H7 (cell line): ENCODE data around the gene EXOC6B. TPM values are rescaled to one million over a fixed set of nuclear protein-coding genes. Genes with fewer than 3 reads are reported as not detected.
"Not testable (repeated sequence)": the region's sequence is repeated elsewhere in the genome, so short reads cannot be mapped to it uniquely, and the experiment has no call there.

ENCODE experiments used
- DNase-seq: peaks from one replicate; pipeline ENCODE4 v3.0.0; 2012
- H3K27me3 ChIP-seq: 2 replicates; pipeline ENCODE4 v1.6.0; 2011; ENCODE audit warnings: mild to moderate bottlenecking, low read length; ENCODE audit not compliant: control insufficient read depth, insufficient read depth
- H3K36me3 ChIP-seq: replicated peaks from 2 replicates; pipeline ENCODE4 v1.5.1; 2011; ENCODE audit warnings: low read length; ENCODE audit not compliant: control insufficient read depth, insufficient read depth
- H3K4me3 ChIP-seq: 2 replicates; pipeline ENCODE4 v1.5.1; 2011; ENCODE audit warnings: low read depth, mild to moderate bottlenecking, control low read depth, low read length, moderate library complexity; ENCODE audit not compliant: insufficient read depth
- total RNA-seq: library from RNA; depleted of rRNA; stranded (reverse); fragments of >200 nt; shearing (Covaris generic); gene quantifications from 2 replicates; pipeline ENCODE4 v1.2.3, GENCODE V29; 2014

EXOC6B gene
- total RNA-seq, 1 experiment from 2014 or later = 20.5 TPM

DNA sequence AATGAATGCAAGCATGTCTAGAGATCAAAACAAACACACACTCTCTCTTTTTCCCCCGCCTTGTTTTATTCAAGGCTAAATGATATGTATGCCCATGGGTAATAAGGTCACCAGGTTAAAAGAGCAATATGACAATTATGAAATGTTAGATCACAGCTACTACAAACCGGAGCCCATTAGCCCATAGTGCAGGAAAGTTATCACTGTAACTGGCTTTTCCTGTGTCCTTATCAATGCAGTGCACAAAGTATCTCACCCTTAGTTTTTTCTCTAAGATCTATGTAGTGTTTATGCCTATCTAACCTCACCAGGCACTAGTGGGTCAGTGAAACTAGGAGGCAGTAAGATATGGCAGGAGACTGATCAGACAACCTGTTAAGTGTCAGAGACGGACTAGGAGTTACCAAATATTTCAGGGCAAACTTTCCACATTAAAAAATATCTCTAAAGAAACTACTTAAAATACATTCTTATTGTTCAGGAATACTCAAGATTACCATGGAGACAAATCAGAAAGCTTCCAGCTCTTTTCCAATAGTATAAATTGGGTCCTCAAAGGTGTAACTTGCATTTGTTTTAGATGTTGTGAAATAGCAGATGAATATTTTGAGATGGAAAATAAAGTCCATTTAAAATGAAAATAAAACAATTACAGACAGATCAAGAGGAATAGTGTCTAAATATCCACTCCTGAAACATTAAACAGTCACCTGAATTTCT, 282.2 kb downstream of the EXOC6B start:
- H3K36me3 ChIP-seq = no peaks in the 10 kb centered on the region
- no peak overlapping the region for H3K4me3 ChIP-seq
- H3K27me3 ChIP-seq = no peaks in the 10 kb centered on the region
- no peak for DNase-seq

DNA sequence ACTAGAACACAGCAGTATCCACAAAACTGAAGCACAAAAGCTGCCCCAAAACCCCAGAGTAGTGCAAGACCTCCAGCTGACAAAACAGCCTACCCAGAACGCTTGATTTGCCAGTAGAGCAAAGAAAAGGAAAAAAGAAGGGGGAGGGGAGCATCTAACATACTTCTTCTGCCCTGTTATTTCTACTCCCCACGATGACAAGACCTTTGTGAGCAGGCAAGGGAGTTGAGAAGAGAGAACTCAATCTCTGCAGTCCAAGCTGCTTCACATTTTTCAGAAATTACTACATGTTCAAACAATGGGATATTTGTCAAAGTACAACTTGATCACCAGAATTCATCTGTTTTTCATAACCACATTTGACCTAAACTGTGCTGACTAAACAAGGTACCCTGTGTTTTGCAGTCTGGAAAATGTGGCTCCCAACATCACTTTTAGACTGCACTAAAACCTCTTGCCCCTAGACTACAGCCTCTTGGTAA, 286.7 kb downstream of the EXOC6B start:
- Histone ChIP-seq H3K4me3 (no peak overlapping the region), H3K27me3 (no peaks in the 10 kb centered on the region), H3K36me3 (no peaks in the 10 kb centered on the region)
- peak; percentile 5 for DNase-seq

DNA sequence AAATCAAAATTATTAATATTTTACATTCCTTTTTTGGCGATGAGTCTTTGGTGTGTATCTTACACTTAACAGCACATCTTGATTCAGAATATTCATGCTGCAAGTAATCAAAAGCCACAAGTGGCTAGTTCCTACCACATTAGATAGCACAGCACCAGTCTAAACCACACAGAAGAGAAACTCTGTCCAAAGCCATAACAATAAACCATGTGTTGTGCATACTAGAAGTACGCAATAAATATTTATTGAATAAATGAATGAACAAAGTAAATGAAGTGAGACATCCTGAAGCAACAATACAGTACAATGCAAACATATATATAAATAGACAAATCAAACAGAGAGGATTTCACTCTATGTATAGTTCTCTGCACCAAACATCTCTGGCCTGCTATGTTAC, 287.3 kb downstream of the EXOC6B start:
- no peak for DNase-seq
- H3K27me3 ChIP-seq = no peaks in the 10 kb centered on the region
- no peaks in the 10 kb centered on the region for H3K36me3 ChIP-seq
- no peak overlapping the region for H3K4me3 ChIP-seq

DNA sequence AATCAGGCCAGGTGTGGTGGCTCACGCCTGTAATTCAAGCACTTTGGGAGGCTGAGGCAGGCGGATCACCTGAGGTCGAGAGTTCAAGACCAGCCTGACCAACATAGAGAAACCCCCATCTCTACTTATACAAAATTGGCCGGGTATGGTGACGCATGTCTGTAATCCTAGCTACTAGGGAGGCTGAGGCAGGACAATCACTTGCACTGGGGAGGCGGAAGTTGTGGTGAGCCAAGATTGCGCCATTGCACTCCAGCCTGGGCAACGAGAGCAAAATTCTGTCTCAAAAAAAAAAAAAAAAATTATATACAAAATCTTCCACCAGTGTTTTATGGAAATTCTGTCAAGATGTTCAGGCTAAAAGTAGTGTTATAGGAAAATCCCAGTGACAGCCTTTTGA, 290.2 kb downstream of the EXOC6B start:
- not testable (repeated sequence) for H3K4me3 ChIP-seq, H3K36me3 ChIP-seq, DNase-seq, H3K27me3 ChIP-seq

DNA sequence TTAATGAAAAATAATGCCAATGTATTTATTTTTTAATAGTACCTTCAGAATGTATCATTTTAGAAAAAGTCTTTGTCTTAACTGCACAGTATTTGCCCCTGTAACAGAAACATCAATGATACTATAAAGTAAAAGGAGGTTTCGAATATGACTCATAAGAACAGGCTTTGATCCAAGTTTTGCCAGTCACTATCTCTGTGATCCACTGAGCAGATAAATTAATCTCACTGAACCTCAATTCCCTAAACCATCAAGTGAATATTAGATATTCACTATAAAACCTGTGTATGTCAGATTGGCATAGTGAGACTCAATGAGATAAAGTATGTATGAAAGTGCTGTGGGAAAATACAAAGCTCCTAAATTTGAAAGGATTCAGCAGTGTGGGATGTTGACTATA, 292.1 kb downstream of the EXOC6B start:
- DNase-seq = no peak
- Histone ChIP-seq H3K36me3 (no peaks in the 10 kb centered on the region), H3K4me3 (no peak overlapping the region), H3K27me3 (no peaks in the 10 kb centered on the region)

DNA sequence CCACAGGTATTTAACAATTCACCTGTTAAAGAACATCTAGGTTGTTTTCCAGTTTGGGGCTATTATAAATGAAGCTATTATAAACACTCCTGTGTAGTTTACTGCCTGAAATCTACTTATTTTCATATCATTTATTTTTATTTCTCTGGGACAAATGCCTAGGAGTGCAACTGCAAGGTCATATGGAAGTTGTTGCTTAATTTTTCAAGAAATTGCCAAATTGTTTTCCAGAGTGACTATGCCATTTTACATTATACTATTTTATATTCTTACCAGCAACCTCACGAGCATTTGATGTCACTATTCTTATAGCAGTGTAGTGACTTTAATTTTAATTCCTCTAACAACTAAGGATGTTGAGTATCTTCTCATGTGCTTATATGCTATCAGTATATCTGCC, 298.4 kb downstream of the EXOC6B start:
- Histone ChIP-seq H3K4me3 (no peak overlapping the region), H3K36me3 (no peaks in the 10 kb centered on the region), H3K27me3 (no peaks in the 10 kb centered on the region)
- no peak for DNase-seq

DNA sequence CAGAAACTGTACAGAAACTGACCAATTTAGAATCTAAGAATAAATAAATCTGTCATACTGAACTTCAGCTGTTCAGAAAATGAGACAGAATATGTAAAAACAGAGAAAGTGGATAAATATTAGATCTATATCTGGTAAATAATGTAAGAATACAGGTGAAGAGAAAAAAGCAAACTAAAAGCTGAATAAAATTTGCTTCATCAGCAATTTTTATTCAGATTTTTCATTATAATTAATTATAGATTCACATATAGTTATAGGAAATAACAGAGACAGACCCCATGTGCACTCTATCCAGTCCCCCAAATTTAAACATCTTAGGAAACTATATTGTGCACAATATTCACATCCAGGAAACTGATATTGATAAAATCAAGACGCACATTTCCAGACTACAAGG, 299.2 kb downstream of the EXOC6B start:
- DNase-seq = no peak
- H3K36me3 ChIP-seq = no peaks in the 10 kb centered on the region
- H3K4me3 ChIP-seq = no peak overlapping the region

DNA sequence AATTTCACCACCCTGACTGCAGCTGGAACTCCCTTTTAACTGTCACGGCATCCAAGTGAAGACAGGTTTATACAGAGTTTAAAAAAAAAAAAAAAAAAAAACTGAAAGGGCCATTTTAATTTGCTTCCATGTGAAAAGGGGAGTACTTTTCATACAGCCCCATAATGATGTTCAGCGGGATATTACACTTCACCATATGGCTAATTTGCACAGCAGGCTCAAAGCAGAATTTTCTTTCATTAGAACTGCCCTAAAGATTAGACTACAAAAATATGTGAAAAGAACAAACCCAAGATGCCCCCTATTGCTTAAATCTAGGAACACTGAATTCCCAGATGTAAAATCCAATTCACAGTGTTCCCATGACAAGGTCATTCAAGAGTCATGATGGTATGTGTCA, 301.8 kb downstream of the EXOC6B start:
- no peak for DNase-seq
- H3K4me3 ChIP-seq = no peak overlapping the region
- no peaks in the 10 kb centered on the region for H3K27me3 ChIP-seq
- no peaks in the 10 kb centered on the region for H3K36me3 ChIP-seq

More for the DNA sequence above, 299.2 kb downstream of the EXOC6B start:
- no peaks in the 10 kb centered on the region for H3K27me3 ChIP-seq

DNA sequence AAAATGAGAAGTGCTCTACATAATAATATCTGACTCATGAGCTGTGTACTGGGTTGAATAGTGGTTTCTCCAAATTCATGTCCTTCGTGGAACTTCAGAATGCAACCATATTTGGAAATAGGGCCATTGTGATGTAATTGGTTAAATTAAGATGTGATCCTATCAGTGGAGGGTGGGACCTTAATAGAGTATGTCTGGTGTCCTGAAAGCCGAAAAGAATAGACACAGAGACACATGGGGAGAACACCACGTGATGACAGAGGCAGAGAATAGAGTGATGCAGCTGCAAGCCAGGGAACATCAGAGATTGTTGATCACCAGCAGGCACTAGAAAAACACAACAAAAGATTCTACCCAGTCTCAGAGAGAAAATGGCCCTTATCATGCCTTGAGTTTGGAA, 310.1 kb downstream of the EXOC6B start:
- no peak for DNase-seq
- H3K27me3 ChIP-seq = no peaks in the 10 kb centered on the region

DNA sequence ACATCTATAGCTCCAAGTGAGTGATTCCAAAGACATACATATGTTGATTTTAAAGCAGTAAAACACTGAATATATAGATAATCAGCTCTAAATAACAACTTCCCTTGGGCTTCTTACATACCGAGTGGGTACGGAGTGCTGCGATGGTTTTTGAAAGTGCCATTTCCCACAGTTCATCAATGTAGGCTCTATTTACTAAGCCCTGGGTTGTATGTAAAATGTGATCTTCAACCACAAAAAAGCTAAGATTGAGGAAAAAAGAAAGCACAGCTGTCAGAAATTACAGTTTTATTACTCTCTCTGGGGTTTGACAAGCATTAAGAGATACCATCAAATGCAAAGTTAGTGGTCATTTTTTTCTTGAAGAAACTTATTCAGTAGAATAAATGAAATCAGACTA, 312.8 kb downstream of the EXOC6B start:
- H3K4me3 ChIP-seq = no peak overlapping the region
- no peak for DNase-seq
- no peaks in the 10 kb centered on the region for H3K36me3 ChIP-seq
- no peaks in the 10 kb centered on the region for H3K27me3 ChIP-seq

More for the DNA sequence above, 310.1 kb downstream of the EXOC6B start:
- Histone ChIP-seq H3K36me3 (no peaks in the 10 kb centered on the region), H3K4me3 (no peak overlapping the region)

DNA sequence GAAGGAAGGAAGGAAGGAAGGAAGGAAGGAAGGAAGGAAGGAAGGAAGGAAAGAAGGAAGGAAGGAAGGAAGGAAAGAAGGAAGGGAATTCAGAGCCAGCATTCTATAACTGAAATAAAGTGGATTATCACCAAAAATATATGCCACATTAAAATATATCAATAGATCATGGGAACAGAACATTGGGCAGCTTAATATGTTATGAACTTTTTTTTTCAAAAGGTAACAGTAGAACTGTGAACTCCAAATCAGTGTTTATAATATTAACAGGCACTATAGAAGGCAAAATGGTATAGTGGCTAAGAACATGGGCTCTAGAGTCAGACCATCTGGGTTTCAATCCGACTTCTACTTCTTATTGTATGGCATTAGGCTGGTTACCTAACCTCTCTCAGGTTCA, 313.5 kb downstream of the EXOC6B start:
- H3K4me3 ChIP-seq = no peak overlapping the region
- no peak for DNase-seq
- no peaks in the 10 kb centered on the region for H3K36me3 ChIP-seq

DNA sequence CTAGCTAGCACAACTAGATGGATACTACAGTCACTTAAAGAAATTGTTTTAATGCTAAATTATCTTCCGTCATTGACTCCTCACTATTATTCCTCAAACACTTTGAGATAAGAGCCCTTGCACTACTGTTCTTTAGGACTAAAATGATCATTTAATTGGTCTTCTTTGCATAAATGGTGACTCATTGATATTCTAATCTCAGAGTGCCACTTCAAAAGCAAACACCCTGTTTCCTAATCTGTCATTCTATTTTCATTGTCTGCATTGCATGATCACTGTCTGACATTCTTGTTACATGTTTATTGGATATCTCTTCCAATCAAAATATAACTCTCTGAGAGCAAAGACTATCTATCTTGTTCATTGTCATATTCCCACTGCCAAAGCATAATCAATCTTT, 313.9 kb downstream of the EXOC6B start:
- DNase-seq = no peak
- Histone ChIP-seq H3K27me3 (no peaks in the 10 kb centered on the region), H3K4me3 (no peak overlapping the region), H3K36me3 (no peaks in the 10 kb centered on the region)

More for the DNA sequence above, 313.5 kb downstream of the EXOC6B start:
- no peaks in the 10 kb centered on the region for H3K27me3 ChIP-seq

DNA sequence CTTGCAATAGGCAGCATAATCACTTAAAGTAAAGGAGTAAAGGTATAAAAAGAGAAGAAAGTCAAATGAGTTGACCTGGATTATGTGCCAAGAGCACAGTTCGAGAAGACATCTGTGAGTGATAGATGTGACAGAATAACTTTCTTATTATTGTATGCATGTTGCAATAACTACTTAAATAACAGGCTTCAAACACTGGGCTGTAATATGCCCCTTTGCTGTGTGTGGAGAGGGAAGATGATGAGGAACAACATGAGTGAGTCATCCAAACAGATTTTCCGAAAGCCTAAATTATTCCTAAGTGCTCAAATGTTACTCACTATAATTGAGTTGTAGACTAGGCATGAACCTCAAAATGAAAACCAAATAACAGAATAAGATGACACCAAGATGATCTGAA, 328.1 kb downstream of the EXOC6B start:
- Histone ChIP-seq H3K4me3 (no peak overlapping the region), H3K36me3 (no peaks in the 10 kb centered on the region), H3K27me3 (no peaks in the 10 kb centered on the region)
- no peak for DNase-seq

DNA sequence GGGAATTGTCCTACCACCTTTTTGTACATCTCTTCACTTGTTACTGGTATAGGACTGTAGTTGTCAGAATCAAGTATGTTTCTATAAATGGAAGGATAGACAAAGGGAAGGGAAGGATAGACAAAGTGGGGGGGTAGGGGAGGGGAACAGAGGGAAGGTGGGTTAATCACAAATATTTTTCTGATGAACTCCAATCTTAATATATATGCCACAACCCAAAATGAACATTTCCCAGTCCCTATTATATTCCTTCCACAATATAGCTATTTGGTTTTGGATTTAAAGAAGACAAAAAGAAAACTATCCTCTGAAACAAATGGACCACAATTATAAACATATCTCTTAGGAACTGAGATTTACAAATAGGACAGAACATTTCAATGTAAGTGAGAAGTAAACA, 329.4 kb downstream of the EXOC6B start:
- Histone ChIP-seq H3K4me3 (no peak overlapping the region), H3K27me3 (no peaks in the 10 kb centered on the region), H3K36me3 (no peaks in the 10 kb centered on the region)
- DNase-seq = no peak

DNA sequence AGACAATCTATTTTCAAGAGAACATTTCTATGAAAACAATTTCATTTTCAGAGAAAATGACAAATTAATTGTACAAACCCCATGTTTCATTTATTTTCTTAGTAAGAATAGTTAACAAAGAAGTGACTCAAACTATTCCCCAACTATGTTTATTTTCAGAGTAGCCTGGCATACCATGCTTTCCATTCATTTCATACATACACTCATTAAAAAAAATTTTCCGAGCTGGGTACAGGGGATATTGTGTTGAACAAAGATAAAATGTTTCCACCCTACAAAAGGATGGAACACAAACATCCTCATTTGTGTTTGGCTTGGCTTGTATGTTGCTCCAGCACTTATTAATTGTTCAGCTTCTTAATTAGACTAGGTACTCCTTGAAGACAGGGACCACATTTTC, 331.4 kb downstream of the EXOC6B start:
- no peak for DNase-seq
- H3K27me3 ChIP-seq = no peaks in the 10 kb centered on the region

DNA sequence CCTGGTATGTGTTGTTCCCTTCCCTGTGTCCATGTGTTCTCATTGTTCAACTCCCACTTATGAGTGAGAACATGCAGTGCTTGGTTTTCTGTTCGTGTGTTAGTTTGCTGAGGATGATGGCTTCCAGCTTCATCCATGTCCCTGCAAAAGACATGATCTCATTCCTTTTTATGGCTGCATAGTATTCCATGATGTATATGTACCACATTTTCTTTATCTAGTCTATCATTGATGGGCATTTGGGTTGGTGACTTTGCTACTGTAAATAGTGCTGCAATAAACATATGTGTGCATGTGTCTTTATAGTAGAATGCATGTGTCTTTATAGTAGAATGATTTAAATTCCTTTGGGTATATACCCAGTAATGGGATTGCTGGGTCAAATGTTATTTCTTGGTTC, 341.2 kb downstream of the EXOC6B start:
- not testable (repeated sequence) for H3K36me3 ChIP-seq, H3K4me3 ChIP-seq, H3K27me3 ChIP-seq, DNase-seq

More for the DNA sequence above, 331.4 kb downstream of the EXOC6B start:
- no peak overlapping the region for H3K4me3 ChIP-seq
- H3K36me3 ChIP-seq = no peaks in the 10 kb centered on the region
